Islet of Langerhans (tissue), 1 donor: ENCODE results near the gene CDC27.
"Not testable (repeated sequence)": the region's sequence is repeated elsewhere in the genome, so short reads cannot be mapped to it uniquely, and the experiment has no call there.

Experiments used
- FAIRE-seq: peaks from one replicate; lab custom pipeline; 2011; peaks lifted over from hg19 to GRCh38; lab: Jason Lieb, UNC

CDC27 gene

GRCh38 chr17:47131761-47132160 is 57.3 kb downstream of the CDC27 start:
- no peak for FAIRE-seq

GRCh38 chr17:47126835-47127234 is 62.3 kb downstream of the CDC27 start:
- not testable (repeated sequence) for FAIRE-seq

- not testable (repeated sequence) for FAIRE-seq
Measured at GRCh38 chr17:47123262-47123661, 65.8 kb downstream of the CDC27 start.

- FAIRE-seq = no peak
Measured at GRCh38 chr17:47120521-47121095, 68.5 kb downstream of the CDC27 start.

GRCh38 chr17:47119746-47120520 is 69.2 kb downstream of the CDC27 start:
- FAIRE-seq = no peak

- no peak for FAIRE-seq
Measured at GRCh38 chr17:47117386-47117785, 71.7 kb downstream of the CDC27 start.

GRCh38 chr17:47106130-47106529 is 83.0 kb downstream of the CDC27 start:
- FAIRE-seq = no peak

GRCh38 chr17:47105246-47105645 is 83.8 kb downstream of the CDC27 start:
- not testable (repeated sequence) for FAIRE-seq

- FAIRE-seq = no peak
Measured at GRCh38 chr17:47102914-47103313, 86.2 kb downstream of the CDC27 start.

GRCh38 chr17:47099987-47100711 is 88.9 kb downstream of the CDC27 start:
- no peak for FAIRE-seq

GRCh38 chr17:47099451-47099986 is 89.6 kb downstream of the CDC27 start:
- no peak for FAIRE-seq

- no peak for FAIRE-seq
Measured at GRCh38 chr17:47096343-47096742, 92.8 kb downstream of the CDC27 start.

GRCh38 chr17:47095268-47095667 is 93.8 kb downstream of the CDC27 start:
- FAIRE-seq = no peak

GRCh38 chr17:47087093-47087492 is 102.0 kb downstream of the CDC27 start:
- no peak for FAIRE-seq

- FAIRE-seq = no peak
Measured at GRCh38 chr17:47085736-47086135, 103.4 kb downstream of the CDC27 start.

- no peak for FAIRE-seq
Measured at GRCh38 chr17:47078801-47079200, 110.3 kb downstream of the CDC27 start.

- no peak for FAIRE-seq
Measured at GRCh38 chr17:47077576-47077975, 111.5 kb downstream of the CDC27 start.

- no peak for FAIRE-seq
Measured at GRCh38 chr17:47076171-47076570, 112.9 kb downstream of the CDC27 start.

GRCh38 chr17:47074361-47074760 is 114.7 kb downstream of the CDC27 start:
- not testable (repeated sequence) for FAIRE-seq

- not testable (repeated sequence) for FAIRE-seq
Measured at GRCh38 chr17:47073629-47074028, 115.5 kb downstream of the CDC27 start.

GRCh38 chr17:47072886-47073285 is 116.2 kb downstream of the CDC27 start:
- FAIRE-seq = no peak

GRCh38 chr17:47071171-47071570 is 117.9 kb downstream of the CDC27 start:
- FAIRE-seq = not testable (repeated sequence)

- not testable (repeated sequence) for FAIRE-seq
Measured at GRCh38 chr17:47070266-47070665, 118.8 kb downstream of the CDC27 start.
